Endothelial cell of umbilical vein (primary cell): ENCODE data around the gene HSPBAP1. TPM values are rescaled to one million over a fixed set of nuclear protein-coding genes. Genes with fewer than 3 reads are reported as not detected.

Source experiments
- BruUV-seq: library from RNA; stranded (reverse); fragments of 400-500 nt; replicated peaks from 2 replicates; lab custom pipeline; 2021; lab: Mats Ljungman, UMichigan
- CTCF ChIA-PET: fragments of 300-600, 350-600 bp; sonication (Branson Sonifier 250); formaldehyde crosslinking; loops from one replicate; lab custom pipeline; 2021; ENCODE audit warnings: antibody characterized with exemption, inconsistent platforms; lab: Charles Lee
- POLR2A ChIA-PET: fragments of 300-600, 350-600 bp; sonication (Branson Sonifier 250); formaldehyde crosslinking; loops from one replicate; lab custom pipeline; 2021; ENCODE audit warnings: antibody characterized with exemption, inconsistent platforms; lab: Charles Lee
- DNase-seq: peaks from one replicate; pipeline ENCODE4 v3.0.0-alpha.2; 2011; ENCODE audit warnings: low read depth, low spot score
- FAIRE-seq: peaks from 2 replicates; lab custom pipeline; 2011; peaks lifted over from hg19 to GRCh38; lab: Jason Lieb, UNC
- H2AFZ ChIP-seq: 2 replicates; pipeline ENCODE4 v1.6.0; 2012; ENCODE audit warnings: low read depth, low read length, control low read depth, inconsistent platforms
- H3K27ac ChIP-seq: 2 replicates; pipeline ENCODE4 v1.5.1; 2011; ENCODE audit warnings: low read depth, mild to moderate bottlenecking, control low read depth, low read length, moderate library complexity; ENCODE audit not compliant: insufficient read depth
- H3K27me3 ChIP-seq, 2 experiments: 2 replicates each; pipeline versions ENCODE4 v1.6.0 to v1.6.1; 2011; ENCODE audit warnings: low read length in 2 of 2, mixed read lengths in 1 of 2; ENCODE audit not compliant: control insufficient read depth in 2 of 2, insufficient read depth in 2 of 2
- H3K36me3 ChIP-seq, 2 experiments: 2 replicates in 1 of 2; 3 replicates in 1 of 2; pipeline ENCODE4 v1.5.1; 2011; ENCODE audit warnings: low read length in 2 of 2, mild to moderate bottlenecking in 1 of 2, moderate library complexity in 1 of 2; ENCODE audit not compliant: control insufficient read depth in 2 of 2, insufficient read depth in 2 of 2; ENCODE audit errors: extremely low read depth in 1 of 2
- H3K4me1 ChIP-seq: 3 replicates; pipeline ENCODE4 v1.5.1; 2011; ENCODE audit warnings: mild to moderate bottlenecking, low read length; ENCODE audit not compliant: control insufficient read depth, insufficient read depth; ENCODE audit errors: extremely low read depth
- H3K4me2 ChIP-seq: 2 replicates; pipeline ENCODE4 v1.6.1; 2011; ENCODE audit warnings: low read length, control low read depth, mixed read lengths; ENCODE audit not compliant: insufficient read depth
- H3K4me3 ChIP-seq, 3 experiments: fragments of 200-600 bp in 1 of 3; sonication (generic), shearing (Covaris generic) in 1 of 3; replicated peaks in 1 of 3; 2 replicates each; pipeline ENCODE4 v1.5.1; 2011 to 2016; ENCODE audit warnings: control low read depth in 3 of 3, low read length in 3 of 3, mild to moderate bottlenecking in 2 of 3, inconsistent platforms in 1 of 3, low read depth in 1 of 3, moderate library complexity in 1 of 3; ENCODE audit not compliant: insufficient read depth in 1 of 3
- H3K79me2 ChIP-seq: 2 replicates; pipeline ENCODE4 v1.6.0; 2012; ENCODE audit warnings: low read length, inconsistent platforms; ENCODE audit not compliant: control insufficient read depth, insufficient read depth
- H3K9ac ChIP-seq: replicated peaks from 2 replicates; pipeline ENCODE3; 2011; ENCODE audit warnings: low read length, control low read depth; ENCODE audit not compliant: insufficient read depth; ENCODE audit errors: extremely low read depth
- H3K9me1 ChIP-seq: replicated peaks from 3 replicates; pipeline ENCODE4 v1.6.0; 2011; ENCODE audit warnings: mild to moderate bottlenecking, low read length; ENCODE audit not compliant: control insufficient read depth, insufficient read depth; ENCODE audit errors: extremely low read depth
- H3K9me3 ChIP-seq: replicated peaks from 2 replicates; pipeline ENCODE4 v1.5.1; 2012; ENCODE audit warnings: low read length, inconsistent platforms; ENCODE audit not compliant: control insufficient read depth, insufficient read depth
- H4K20me1 ChIP-seq: replicated peaks from 2 replicates; pipeline ENCODE3; 2011; ENCODE audit warnings: mild to moderate bottlenecking, low read length; ENCODE audit not compliant: control insufficient read depth, insufficient read depth; ENCODE audit errors: extremely low read depth
- EZH2 ChIP-seq: IDR thresholded peaks from 2 replicates; pipeline ENCODE4 v1.6.1; 2012; ENCODE audit warnings: borderline replicate concordance, low read depth, mild to moderate bottlenecking, moderate library complexity, low read length, inconsistent platforms; ENCODE audit not compliant: severe bottlenecking
- FOS ChIP-seq: IDR thresholded peaks from 2 replicates; pipeline ENCODE4 v1.6.1; 2011; ENCODE audit warnings: mild to moderate bottlenecking, low read length, moderate library complexity, borderline replicate concordance; ENCODE audit not compliant: insufficient read depth
- GATA2 ChIP-seq: IDR thresholded peaks from 2 replicates; pipeline ENCODE4 v1.7.0; 2011; ENCODE audit warnings: low read depth, mild to moderate bottlenecking, moderate library complexity, mixed read lengths, low read length; ENCODE audit not compliant: insufficient read length, insufficient read depth
- JUN ChIP-seq: IDR thresholded peaks from 2 replicates; pipeline ENCODE4 v1.6.1; 2011; ENCODE audit warnings: borderline replicate concordance, low read depth; ENCODE audit not compliant: insufficient read length, insufficient read depth
- MYC ChIP-seq: IDR thresholded peaks from one replicate; pipeline ENCODE4 v1.6.1; 2011; ENCODE audit warnings: mild to moderate bottlenecking, low read depth, low read length
- POLR2A ChIP-seq: IDR thresholded peaks from 2 replicates; pipeline ENCODE4 v1.6.1; 2012; ENCODE audit warnings: low read depth, mild to moderate bottlenecking, control low read depth, low read length
- POLR2AphosphoS5 ChIP-seq: IDR thresholded peaks from 2 replicates; pipeline ENCODE4 v1.6.1; 2012; ENCODE audit warnings: low read depth, mild to moderate bottlenecking, control low read depth, low read length, moderate library complexity; ENCODE audit not compliant: insufficient read depth
- dilution Hi-C: fragments of 300-500 bp; cut with MboI; formaldehyde crosslinking; loops from one replicate; pipeline ENCODE4 v1.15.0; 2019; ENCODE audit warnings: low sequenced_read_pairs; ENCODE audit not compliant: extremely low pct_ligation_motif_present
- intact Hi-C: fragments of 100-400 bp; cut with micrococcal nuclease; formaldehyde crosslinking; loops from one replicate; pipeline ENCODE4 v1.10.0; 2022
- polyA plus RNA-seq, 4 experiments: library from polyadenylated mRNA; depleted of rRNA in 3 of 4; stranded (reverse) in 3 of 4; unstranded in 1 of 4; fragments of >200 nt; gene quantifications; 2 replicates each; pipeline versions ENCODE4 v1.2.1 to v1.2.3, GENCODE V29; 2011 to 2012; ENCODE audit warnings: missing spikeins in 1 of 4
- total RNA-seq: library from RNA; stranded (reverse); gene quantifications from 2 replicates; pipeline ENCODE4 v1.2.3, GENCODE V29; 2021
- TF ChIP-seq, protein P1 (sequence below), 2 donors: IDR thresholded peaks; 1 replicate in 1 of 2; 2 replicates in 1 of 2; pipeline ENCODE4 v1.5.1; 2011; ENCODE audit warnings: low read length in 2 of 2, mild to moderate bottlenecking in 2 of 2, moderate library complexity in 2 of 2, control low read depth in 1 of 2, inconsistent platforms in 1 of 2, low read depth in 1 of 2; ENCODE audit not compliant: insufficient read depth in 1 of 2; ENCODE audit errors: extremely low read depth in 1 of 2
- TF ChIP-seq, protein P2 (sequence below): IDR thresholded peaks from 2 replicates; pipeline ENCODE4 v1.6.1; 2011; ENCODE audit not compliant: insufficient read depth, insufficient read length

Gene HSPBAP1
- total and polyA plus RNA-seq, 2 donors (not counting 3 experiments of a cell fraction or from before 2014, with no cell fraction given): 5.3 to 10.6 TPM

DNA sequence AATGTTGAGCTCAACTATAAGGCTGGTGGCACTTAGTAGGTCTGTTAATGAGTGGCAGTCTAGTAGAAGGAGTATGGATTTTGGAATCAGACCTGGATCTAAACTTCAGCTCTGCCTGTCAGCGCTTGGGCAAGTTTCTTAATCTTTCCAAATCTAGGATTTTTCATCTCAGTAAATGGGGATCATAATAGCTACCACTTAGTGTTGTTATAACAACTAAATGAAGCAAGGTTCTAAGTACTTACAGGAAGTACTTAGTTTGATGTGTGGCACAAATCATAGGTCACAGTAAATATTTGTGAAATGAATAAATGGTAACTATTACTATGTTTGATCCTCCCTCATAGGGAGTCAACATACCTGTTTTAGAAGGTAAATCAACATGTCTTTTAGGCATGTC is 32.6 kb upstream of the HSPBAP1 start:
- Histone ChIP-seq H3K4me2 (no peak overlapping the region), H4K20me1 (no peaks in the 10 kb centered on the region), H3K27ac (no peak overlapping the region), H3K4me3 (no peak overlapping the region), H2AFZ (no peak overlapping the region), H3K4me1 (no peaks in the 10 kb centered on the region), H3K79me2 (no peaks in the 10 kb centered on the region), H3K36me3 (no peaks in the 10 kb centered on the region), H3K9ac (no peak overlapping the region), H3K9me1 (no peaks in the 10 kb centered on the region), H3K9me3 (no peaks in the 10 kb centered on the region), H3K27me3 (no peaks in the 10 kb centered on the region)
- FAIRE-seq (no peak), DNase-seq (no peak)
- POLR2A ChIA-PET: no interaction called here
- BruUV-seq: no TSS peak
- CTCF ChIA-PET: no interaction called here
- TF ChIP-seq, protein P1, sequence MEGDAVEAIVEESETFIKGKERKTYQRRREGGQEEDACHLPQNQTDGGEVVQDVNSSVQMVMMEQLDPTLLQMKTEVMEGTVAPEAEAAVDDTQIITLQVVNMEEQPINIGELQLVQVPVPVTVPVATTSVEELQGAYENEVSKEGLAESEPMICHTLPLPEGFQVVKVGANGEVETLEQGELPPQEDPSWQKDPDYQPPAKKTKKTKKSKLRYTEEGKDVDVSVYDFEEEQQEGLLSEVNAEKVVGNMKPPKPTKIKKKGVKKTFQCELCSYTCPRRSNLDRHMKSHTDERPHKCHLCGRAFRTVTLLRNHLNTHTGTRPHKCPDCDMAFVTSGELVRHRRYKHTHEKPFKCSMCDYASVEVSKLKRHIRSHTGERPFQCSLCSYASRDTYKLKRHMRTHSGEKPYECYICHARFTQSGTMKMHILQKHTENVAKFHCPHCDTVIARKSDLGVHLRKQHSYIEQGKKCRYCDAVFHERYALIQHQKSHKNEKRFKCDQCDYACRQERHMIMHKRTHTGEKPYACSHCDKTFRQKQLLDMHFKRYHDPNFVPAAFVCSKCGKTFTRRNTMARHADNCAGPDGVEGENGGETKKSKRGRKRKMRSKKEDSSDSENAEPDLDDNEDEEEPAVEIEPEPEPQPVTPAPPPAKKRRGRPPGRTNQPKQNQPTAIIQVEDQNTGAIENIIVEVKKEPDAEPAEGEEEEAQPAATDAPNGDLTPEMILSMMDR (IDR thresholded peaks at IDR 0.05; ENCODE audit: extremely low read depth in 1 of 2, insufficient read depth in 1 of 2, low read depth in 1 of 2, low read length in 2 of 2): no peak
- TF ChIP-seq POLR2A (no peak), EZH2 (no peak), FOS (no peak), JUN (no peak), POLR2AphosphoS5 (no peak), MYC (no peak), GATA2 (no peak)
- TF ChIP-seq, protein P2, sequence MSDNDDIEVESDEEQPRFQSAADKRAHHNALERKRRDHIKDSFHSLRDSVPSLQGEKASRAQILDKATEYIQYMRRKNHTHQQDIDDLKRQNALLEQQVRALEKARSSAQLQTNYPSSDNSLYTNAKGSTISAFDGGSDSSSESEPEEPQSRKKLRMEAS: no peak
- dilution Hi-C loops (no loop called here), intact Hi-C loops (no loop called here)
